GM19438 (cell line): ENCODE results near the gene UTRN.

ENCODE experiments used
- ATAC-seq: cut with Tn5 transposase; IDR thresholded peaks from one replicate; pipeline ENCODE4 v1.9.1; 2021; ENCODE audit warnings: low read depth; ENCODE audit not compliant: unreplicated experiment

UTRN gene

GRCh38 chr6:144284783-144285547, at the start of gene UTRN:
Gene UTRN (plus strand): TSS chr6:144285335. CDS start chr6:144291829, 6,494 bp downstream.
- ATAC-seq, result peak; percentile 46

- no peak for ATAC-seq
Measured at GRCh38 chr6:144244688-144245087, 40.4 kb upstream of the UTRN start.

- no peak for ATAC-seq
Measured at GRCh38 chr6:144246988-144247387, 38.1 kb upstream of the UTRN start.

GRCh38 chr6:144248003-144248402, 37.1 kb upstream of the UTRN start:
- no peak for ATAC-seq

GRCh38 chr6:144248476-144249301, 36.4 kb upstream of the UTRN start:
- ATAC-seq, result no peak

GRCh38 chr6:144250276-144250675, 34.9 kb upstream of the UTRN start:
- no peak for ATAC-seq

GRCh38 chr6:144252259-144252658, 32.9 kb upstream of the UTRN start:
- no peak for ATAC-seq

GRCh38 chr6:144259986-144260385, 25.1 kb upstream of the UTRN start:
- ATAC-seq, result no peak

GRCh38 chr6:144262470-144263369, 22.4 kb upstream of the UTRN start:
- ATAC-seq, result no peak

- no peak for ATAC-seq
Measured at GRCh38 chr6:144263786-144264185, 21.3 kb upstream of the UTRN start.

GRCh38 chr6:144264270-144265060, 20.7 kb upstream of the UTRN start:
- ATAC-seq, result no peak

- no peak for ATAC-seq
Measured at GRCh38 chr6:144265061-144265357, 20.1 kb upstream of the UTRN start.

GRCh38 chr6:144265390-144265789, 19.7 kb upstream of the UTRN start:
- peak; percentile 63 for ATAC-seq

GRCh38 chr6:144266091-144266649, 19.0 kb upstream of the UTRN start:
- ATAC-seq, result no peak

- no peak for ATAC-seq
Measured at GRCh38 chr6:144268794-144269349, 16.3 kb upstream of the UTRN start.

GRCh38 chr6:144277174-144277573, 8.0 kb upstream of the UTRN start:
- no peak for ATAC-seq

- ATAC-seq, result no peak
Measured at GRCh38 chr6:144277605-144278227, 7.4 kb upstream of the UTRN start.

- ATAC-seq, result no peak
Measured at GRCh38 chr6:144278659-144279314, 6.3 kb upstream of the UTRN start.
